ENCODE measurements around the gene BRAP.
A peak's percentile ranks its signal among the peaks of the same experiment; 100 is the strongest.
"Not testable (repeated sequence)": the region's sequence is repeated elsewhere in the genome, so short reads cannot be mapped to it uniquely, and the experiment has no call there.

The BRAP gene

DNA sequence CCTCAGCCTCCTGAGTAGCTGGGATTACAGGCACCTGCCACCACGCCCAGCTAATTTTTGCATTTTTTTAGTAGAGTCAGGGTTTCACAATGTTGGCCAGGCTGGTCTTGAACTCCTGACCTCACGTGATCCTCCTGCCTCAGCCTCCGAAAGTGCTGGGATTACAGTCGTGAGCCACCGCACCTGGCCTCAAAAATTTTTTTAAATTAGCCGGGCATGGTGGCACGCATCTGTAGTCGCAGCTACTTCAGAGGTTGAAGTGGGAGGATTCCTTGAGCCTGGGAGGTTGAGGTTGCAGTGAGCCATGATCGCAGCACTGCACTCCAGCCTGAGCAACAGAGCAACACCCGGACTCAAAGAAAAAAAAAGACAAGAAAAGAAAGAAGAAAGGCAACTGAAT, 67.9 kb downstream of the BRAP start:
- FAIRE-seq; DNase-seq (ENCODE audit: insufficient read length, low spot score): not testable (repeated sequence)

- DNase-seq (ENCODE audit: insufficient read length, low spot score), result no peak
- no peak for FAIRE-seq
Observed at GRCh38 chr12:111616177-111616623, 69.6 kb downstream of the BRAP start.

DNA sequence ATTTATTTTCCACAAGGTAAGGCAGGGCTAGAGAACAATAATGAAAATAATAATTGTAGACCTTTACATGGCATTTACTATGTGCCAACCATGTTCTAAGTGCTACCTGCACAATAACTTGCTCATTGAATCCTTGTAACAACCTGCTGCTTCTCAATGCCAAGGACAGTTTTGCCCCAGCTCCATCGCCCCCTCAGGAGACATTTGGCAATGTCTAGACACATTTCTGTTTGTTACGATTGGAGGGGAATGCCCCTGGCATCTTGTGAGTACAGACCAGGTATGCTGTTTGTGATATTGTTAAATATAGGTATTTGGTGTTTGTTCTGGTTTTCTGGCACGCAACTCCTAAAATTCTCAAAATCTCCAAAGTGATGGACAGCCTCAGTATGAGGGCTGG, 78.5 kb downstream of the BRAP start:
- no peak for DNase-seq (ENCODE audit: insufficient read length, low spot score)
- no peak for FAIRE-seq

DNA sequence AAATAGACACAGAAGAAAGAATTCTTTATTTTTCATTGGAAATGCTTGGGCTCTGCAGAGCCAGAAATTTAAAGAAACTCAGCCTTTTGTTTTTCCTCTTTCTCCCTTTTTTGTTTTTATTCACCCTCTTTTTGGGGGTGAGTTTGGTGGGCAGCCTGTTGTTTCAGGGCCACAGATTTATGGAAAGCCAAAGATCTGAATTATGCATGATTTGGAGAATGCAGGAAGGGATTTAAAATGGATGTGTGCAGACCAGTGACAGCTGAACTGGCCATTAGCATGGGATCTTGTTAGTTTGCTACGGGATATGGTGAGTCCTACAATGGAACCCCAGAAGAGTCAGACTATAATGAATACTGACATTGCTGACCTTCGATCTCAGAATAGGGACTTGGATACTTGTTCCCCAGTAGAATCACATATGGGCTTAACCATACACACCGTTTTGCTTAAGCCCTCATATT, 79.0 kb downstream of the BRAP start:
- FAIRE-seq (no peak), DNase-seq (ENCODE audit: insufficient read length, low spot score) (no peak)

- FAIRE-seq (no peak), DNase-seq (ENCODE audit: insufficient read length, low spot score) (no peak)
Observed at GRCh38 chr12:111605911-111606766, 79.6 kb downstream of the BRAP start.

GRCh38 chr12:111602857-111603256, 82.9 kb downstream of the BRAP start:
- FAIRE-seq, result not testable (repeated sequence)

GRCh38 chr12:111602348-111602747, 83.4 kb downstream of the BRAP start:
- FAIRE-seq, result no peak
- no peak for DNase-seq (ENCODE audit: insufficient read length, low spot score)

More at GRCh38 chr12:111602857-111603256, 82.9 kb downstream of the BRAP start:
- not testable (repeated sequence) for DNase-seq (ENCODE audit: insufficient read length, low spot score)

DNA sequence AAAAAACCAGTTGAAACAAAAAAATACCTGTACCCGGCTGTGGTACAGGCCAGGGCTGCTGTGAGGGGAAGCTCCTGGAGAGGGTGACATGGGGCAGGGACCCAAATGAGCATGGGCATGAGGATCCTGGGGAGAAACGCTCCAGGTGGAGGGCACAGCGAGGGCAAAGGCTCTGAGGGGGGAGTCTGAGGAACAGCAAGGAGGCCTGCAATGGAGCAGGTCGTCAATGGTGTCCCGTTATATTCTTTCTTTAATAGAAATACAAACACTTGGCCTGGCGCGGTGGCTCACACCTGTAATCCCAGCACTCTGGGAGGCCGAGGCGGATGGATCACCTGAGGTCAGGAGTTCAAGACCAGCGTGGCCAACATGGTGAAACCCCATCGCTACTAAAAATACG, 84.8 kb downstream of the BRAP start:
- DNase-seq (ENCODE audit: insufficient read length, low spot score); FAIRE-seq: not testable (repeated sequence)

GRCh38 chr12:111600205-111600642, 85.5 kb downstream of the BRAP start:
- FAIRE-seq (no peak), DNase-seq (ENCODE audit: insufficient read length, low spot score) (no peak)

DNA sequence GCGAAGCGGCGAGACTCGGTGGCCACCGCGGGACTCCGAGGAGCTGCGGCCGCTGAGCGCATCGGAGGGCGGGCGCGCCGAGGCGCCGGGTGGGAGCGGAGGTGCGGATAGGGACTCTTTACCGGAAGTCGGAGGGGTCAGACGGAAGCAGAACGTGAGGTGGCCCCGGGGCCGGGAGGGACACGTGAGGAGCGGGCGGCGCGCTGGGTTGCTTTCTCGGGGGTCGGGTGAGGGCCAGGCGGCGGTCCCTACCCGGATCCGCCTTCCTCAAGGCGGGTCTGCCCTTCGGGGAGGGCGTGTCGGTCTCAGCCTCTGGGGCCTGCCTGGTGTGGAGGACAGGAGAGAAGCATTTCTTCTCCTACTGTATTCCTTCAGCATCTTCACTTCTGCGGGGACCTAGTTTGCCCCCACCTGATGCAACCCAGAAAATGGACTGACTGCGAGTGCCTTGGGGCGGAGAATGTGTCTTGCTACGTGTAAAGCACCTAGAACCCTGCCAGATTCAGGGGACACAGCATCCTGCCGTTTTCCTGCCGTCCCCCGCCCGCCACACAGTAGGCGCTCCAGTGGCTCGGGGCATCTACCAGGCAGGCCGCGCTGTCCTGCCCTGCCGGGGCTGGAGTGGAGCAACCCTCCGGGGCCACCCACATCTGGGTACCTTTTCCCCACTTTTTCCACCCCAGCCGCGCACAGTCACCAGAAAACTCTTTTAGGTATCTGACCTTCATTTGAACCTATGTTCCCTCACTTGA, 86.1 kb downstream of the BRAP start:
- DNase-seq (ENCODE audit: insufficient read length, low spot score) (peak; percentile 92), FAIRE-seq (peak; percentile 13)

DNA sequence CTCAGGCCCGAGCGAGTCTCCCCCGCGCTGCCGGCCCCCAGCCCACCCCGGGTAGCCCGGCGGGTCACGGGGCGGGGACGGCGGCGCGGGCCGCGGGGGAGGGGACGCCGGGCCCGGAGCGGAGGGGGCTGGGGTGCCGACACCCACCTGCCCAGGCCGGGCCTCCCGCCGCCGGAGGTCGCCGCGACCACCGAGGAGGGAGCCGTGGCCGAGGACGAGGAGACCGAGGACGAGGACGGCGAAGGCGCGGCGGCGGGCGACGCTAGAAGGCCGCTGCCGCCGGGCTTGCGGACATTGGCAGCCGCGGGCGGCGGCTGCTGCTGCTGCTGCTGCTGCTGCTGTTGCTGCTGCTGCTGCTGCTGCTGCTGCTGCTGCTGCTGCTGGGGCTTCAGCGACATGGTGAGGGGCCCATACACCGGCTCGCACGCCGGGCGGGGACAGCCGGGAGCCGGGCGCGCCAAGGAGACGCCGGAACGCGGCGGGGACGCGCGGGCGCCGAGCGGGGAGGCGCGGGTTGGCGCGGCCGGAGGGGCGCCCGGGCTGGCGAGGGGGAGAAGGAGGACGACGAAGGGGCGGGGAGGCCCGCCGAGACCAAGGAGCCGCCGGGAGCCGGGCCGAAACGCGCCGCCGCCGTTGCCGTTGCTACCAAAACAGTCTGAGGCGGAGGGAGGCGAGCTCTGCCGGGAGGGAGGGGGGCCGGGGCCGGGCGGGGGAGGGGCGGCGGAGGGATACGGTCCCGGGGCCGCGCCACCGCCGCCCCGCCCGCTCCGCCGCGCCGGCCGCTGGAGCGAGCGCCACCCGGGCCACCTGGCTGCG, 86.9 kb downstream of the BRAP start, which contains the start of gene ATXN2:
TSS of gene ATXN2 (minus strand) at position 679 of the 816 bp plus-strand sequence. CDS start at position 398, 281 bp downstream.
- DNase-seq (ENCODE audit: insufficient read length, low spot score) (peak; percentile 70), FAIRE-seq (no peak)

- no peak for FAIRE-seq
- DNase-seq (ENCODE audit: insufficient read length, low spot score), result no peak
Observed at GRCh38 chr12:111597831-111598636, 87.7 kb downstream of the BRAP start.

GRCh38 chr12:111596985-111597830, 88.5 kb downstream of the BRAP start:
- DNase-seq (ENCODE audit: insufficient read length, low spot score) (peak; percentile 50), FAIRE-seq (no peak)

DNA sequence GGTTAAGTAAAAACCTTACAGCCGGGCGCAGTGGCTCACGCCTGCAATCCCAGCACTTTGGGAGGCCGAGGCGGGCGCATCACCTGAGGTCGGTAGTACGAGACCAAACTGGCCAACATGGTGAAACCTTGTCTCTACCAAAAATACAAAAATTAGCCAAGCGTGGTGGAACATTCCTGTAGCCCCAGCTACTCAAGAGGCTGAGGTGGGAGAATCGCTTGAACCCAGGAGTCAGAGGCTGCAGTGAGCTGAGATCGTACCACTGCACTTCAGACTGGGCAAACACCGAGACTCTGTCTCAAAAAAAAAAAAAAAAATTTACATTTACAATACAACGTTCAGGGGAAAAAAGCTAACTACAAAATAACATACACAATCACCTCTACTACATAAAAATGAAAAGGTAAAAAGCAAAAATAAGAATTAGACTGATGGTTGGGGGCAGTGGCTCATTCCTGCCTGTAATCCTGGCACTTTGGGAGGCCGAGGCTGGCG, 90.4 kb downstream of the BRAP start:
- not testable (repeated sequence) for FAIRE-seq; DNase-seq (ENCODE audit: insufficient read length, low spot score)
